PFSK-1 (cell line): ENCODE results near the gene RAD51B.

Experiments used
- FOXP2 ChIP-seq: optimal IDR thresholded peaks from 2 replicates; pipeline ENCODE3; 2011; ENCODE audit warnings: borderline replicate concordance, control low read depth, inconsistent platforms; ENCODE audit not compliant: insufficient read depth; ENCODE audit errors: extremely low read length, extremely low read depth
- POLR2AphosphoS5 ChIP-seq: IDR thresholded peaks from 2 replicates; pipeline ENCODE4 v1.6.1; 2012; ENCODE audit warnings: low read depth, mild to moderate bottlenecking, control low read depth, low read length, moderate library complexity
- REST ChIP-seq, 2 experiments: IDR thresholded peaks; 2 replicates each; pipeline versions ENCODE4 v1.6.1 to v1.8.0; 2011 to 2012; ENCODE audit warnings: low read depth in 2 of 2, low read length in 2 of 2, control low read depth in 1 of 2, inconsistent platforms in 1 of 2, mild to moderate bottlenecking in 1 of 2, moderate library complexity in 1 of 2; ENCODE audit not compliant: insufficient read depth in 1 of 2
- SIN3A ChIP-seq: IDR thresholded peaks from 2 replicates; pipeline ENCODE4 v1.6.1; 2012; ENCODE audit warnings: mild to moderate bottlenecking, low read length, moderate library complexity, borderline replicate concordance; ENCODE audit not compliant: insufficient read depth
- TAF1 ChIP-seq: IDR thresholded peaks from 2 replicates; pipeline ENCODE4 v1.6.1; 2012; ENCODE audit warnings: low read length, control low read depth, borderline replicate concordance; ENCODE audit not compliant: insufficient read depth

Gene RAD51B

GRCh38 chr14:68691792-68692118 is 872.2 kb downstream of the RAD51B start:
- no peak for TF ChIP-seq SIN3A
- no peak for TF ChIP-seq REST (IDR thresholded peaks at IDR 0.05; ENCODE audit: insufficient read depth in 1 of 2, low read depth in 2 of 2, low read length in 2 of 2)
- TF ChIP-seq FOXP2, result no peak
- TF ChIP-seq POLR2AphosphoS5, result no peak
- no peak for TF ChIP-seq TAF1

- no peak for TF ChIP-seq SIN3A
- TF ChIP-seq FOXP2, result no peak
- no peak for TF ChIP-seq POLR2AphosphoS5
- no peak for TF ChIP-seq REST (IDR thresholded peaks at IDR 0.05; ENCODE audit: insufficient read depth in 1 of 2, low read depth in 2 of 2, low read length in 2 of 2)
- no peak for TF ChIP-seq TAF1
These were observed 872.6 kb downstream of the RAD51B start for GRCh38 chr14:68692216-68692615.

DNA sequence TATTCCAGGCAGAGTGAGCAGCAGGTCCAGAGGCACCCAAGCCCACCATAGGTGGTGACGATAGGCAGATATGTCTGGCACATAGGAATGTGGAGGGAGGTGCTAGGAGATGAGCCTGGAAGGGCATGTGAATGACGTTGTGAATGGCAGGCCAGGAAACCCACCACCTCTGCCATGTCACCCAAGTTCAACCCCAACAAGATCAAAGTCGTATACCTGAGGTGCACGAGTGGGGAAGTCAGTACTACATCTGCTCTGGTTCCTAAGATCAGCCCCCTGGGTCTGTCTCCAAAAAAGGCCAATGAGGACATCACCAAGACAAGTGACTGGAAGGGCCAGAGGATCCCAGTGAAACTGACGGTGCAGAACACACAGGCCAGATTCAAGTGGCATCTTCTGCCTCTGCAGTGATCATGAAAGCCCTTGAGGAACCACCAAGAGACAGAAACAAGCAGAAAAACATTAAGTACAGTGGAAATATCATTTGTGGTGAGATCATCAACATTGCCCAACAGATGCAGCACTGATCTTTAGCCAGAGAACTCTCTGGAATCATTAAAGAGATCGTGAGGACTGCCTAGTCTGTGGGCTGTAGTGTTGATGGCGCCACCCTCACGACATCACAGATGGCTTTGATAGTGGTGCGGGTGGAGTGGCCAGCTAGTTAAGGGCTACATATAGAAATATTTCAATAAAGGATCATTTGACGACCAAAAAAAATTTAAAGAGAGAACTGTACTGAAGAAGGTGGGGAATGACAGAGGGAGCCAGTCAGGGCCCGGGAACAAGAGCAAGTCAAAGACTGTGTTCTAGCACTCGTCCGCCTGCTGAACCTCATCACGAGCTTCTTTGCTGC is 873.6 kb downstream of the RAD51B start:
- TF ChIP-seq TAF1 (no peak), SIN3A (no peak), REST (IDR thresholded peaks at IDR 0.05; ENCODE audit: insufficient read depth in 1 of 2, low read depth in 2 of 2, low read length in 2 of 2) (no peak), POLR2AphosphoS5 (no peak), FOXP2 (no peak)

DNA sequence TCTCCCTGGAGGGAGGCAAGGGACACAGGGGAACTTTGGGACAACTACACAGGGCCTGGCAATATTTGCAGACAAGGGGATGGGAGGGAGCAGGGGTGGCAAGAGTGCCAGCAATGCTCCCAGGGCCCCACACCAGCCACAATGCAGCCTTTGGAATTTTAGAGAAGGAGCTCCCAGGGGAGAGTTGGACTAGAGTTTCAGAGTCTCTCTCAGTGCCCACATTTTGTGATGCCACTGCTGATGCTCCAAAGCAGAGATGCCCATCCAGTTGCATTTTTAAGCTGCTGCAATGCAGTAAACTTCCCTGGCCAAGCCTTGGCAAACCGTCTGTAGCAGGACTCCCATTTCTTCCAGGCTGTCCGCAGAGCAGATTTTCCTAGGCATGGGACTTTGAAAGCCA is 874.3 kb downstream of the RAD51B start:
- TF ChIP-seq REST (IDR thresholded peaks at IDR 0.05; ENCODE audit: insufficient read depth in 1 of 2, low read depth in 2 of 2, low read length in 2 of 2), result no peak
- TF ChIP-seq TAF1, result no peak
- no peak for TF ChIP-seq SIN3A
- TF ChIP-seq POLR2AphosphoS5, result no peak
- TF ChIP-seq FOXP2, result no peak
